NOMO-1 treated with dmso at 0.1 percent for 144 hours (cell line): ENCODE results near the gene DAPK1.

Experiments used
- DNase-seq: peaks from one replicate; lab custom pipeline; 2025; ENCODE audit not compliant: unreplicated experiment; lab: John Stamatoyannopoulos, UW

The DAPK1 gene

GRCh38 chr9:87707805-87708506, 210.3 kb downstream of the DAPK1 start:
- no peak for DNase-seq

- DNase-seq = no peak
Measured at GRCh38 chr9:87708546-87708945, 210.9 kb downstream of the DAPK1 start.

GRCh38 chr9:87708986-87709728, 211.5 kb downstream of the DAPK1 start:
- DNase-seq = no peak

- DNase-seq = no peak
Measured at GRCh38 chr9:87710443-87710842, 212.8 kb downstream of the DAPK1 start.

GRCh38 chr9:87711857-87712800, 214.5 kb downstream of the DAPK1 start:
- DNase-seq = no peak

- no peak for DNase-seq
Measured at GRCh38 chr9:87712801-87713277, 215.2 kb downstream of the DAPK1 start.

GRCh38 chr9:87713278-87713987, 215.8 kb downstream of the DAPK1 start:
- DNase-seq = no peak

GRCh38 chr9:87713988-87714330, 216.3 kb downstream of the DAPK1 start:
- no peak for DNase-seq

- no peak for DNase-seq
Measured at GRCh38 chr9:87714819-87715218, 217.2 kb downstream of the DAPK1 start.

- DNase-seq = no peak
Measured at GRCh38 chr9:87716141-87716540, 218.5 kb downstream of the DAPK1 start.

- no peak for DNase-seq
Measured at GRCh38 chr9:87717456-87717855, 219.8 kb downstream of the DAPK1 start.

- DNase-seq = no peak
Measured at GRCh38 chr9:87718231-87718630, 220.6 kb downstream of the DAPK1 start.

GRCh38 chr9:87718852-87719612, 221.4 kb downstream of the DAPK1 start:
- DNase-seq = no peak

GRCh38 chr9:87720173-87720572, 222.5 kb downstream of the DAPK1 start:
- DNase-seq = no peak

GRCh38 chr9:87722393-87723088, 224.9 kb downstream of the DAPK1 start:
- DNase-seq = peak; percentile 43

GRCh38 chr9:87725356-87725899, 227.8 kb downstream of the DAPK1 start:
- DNase-seq = no peak

- DNase-seq = no peak
Measured at GRCh38 chr9:87725900-87726709, 228.4 kb downstream of the DAPK1 start, which contains the start of gene CTSL. CTSL (plus strand) TSS chr9:87726119; CDS start chr9:87727604, 1,485 bp downstream.

GRCh38 chr9:87729246-87729645, 231.6 kb downstream of the DAPK1 start:
- no peak for DNase-seq
